Upper lobe of right lung (tissue), 1 donor: Measurements from ENCODE around the gene PICALM. TPM values are rescaled to one million over a fixed set of nuclear protein-coding genes. Genes with fewer than 3 reads are reported as not detected.

Experiments
- ATAC-seq: fragments of 200-7000 bp; cut with Tn5 transposase; one replicate; pipeline ENCODE4 v1.9.1; 2020; ENCODE audit warnings: mild to moderate bottlenecking, moderate library complexity
- DNase-seq: peaks from one replicate; pipeline ENCODE4 v3.0.0-alpha.2; 2020
- H3K27ac ChIP-seq: fragments of 200-600 bp; one replicate; pipeline ENCODE4 v1.8.0; 2022
- H3K27me3 ChIP-seq: fragments of 200-600 bp; one replicate; pipeline ENCODE4 v1.8.0; 2022; ENCODE audit warnings: mild to moderate bottlenecking
- H3K36me3 ChIP-seq: fragments of 200-600 bp; one replicate; pipeline ENCODE4 v1.8.0; 2022
- H3K4me1 ChIP-seq: fragments of 200-600 bp; one replicate; pipeline ENCODE4 v1.8.0; 2022
- H3K4me3 ChIP-seq: fragments of 200-600 bp; one replicate; pipeline ENCODE4 v1.8.0; 2022; ENCODE audit warnings: mild to moderate bottlenecking
- H3K9me3 ChIP-seq: fragments of 200-600 bp; one replicate; pipeline ENCODE4 v1.8.0; 2022
- intact Hi-C: fragments of 100-400 bp; cut with DNase I; formaldehyde crosslinking; loops from one replicate; pipeline ENCODE4 v1.11.0; 2022
- total RNA-seq: library from RNA; stranded (reverse); fragmentation: NEBNext Ultra II Directional; extraction: Animal tissue kit (Norgen Biotek cat#: 25700); gene quantifications from one replicate; pipeline ENCODE4 v1.2.1, GENCODE V29; 2021
- TF ChIP-seq, protein P1 (sequence below): fragments of 200-600 bp; IDR thresholded peaks from one replicate; pipeline ENCODE4 v1.8.0; 2022; ENCODE audit warnings: antibody characterized with exemption
- donor health status: DM: no; HTN: yes; CAD: no; lungs with severe emphysema.

PICALM gene
- total RNA-seq, 1 donor from 2014 or later = 193 TPM

DNA sequence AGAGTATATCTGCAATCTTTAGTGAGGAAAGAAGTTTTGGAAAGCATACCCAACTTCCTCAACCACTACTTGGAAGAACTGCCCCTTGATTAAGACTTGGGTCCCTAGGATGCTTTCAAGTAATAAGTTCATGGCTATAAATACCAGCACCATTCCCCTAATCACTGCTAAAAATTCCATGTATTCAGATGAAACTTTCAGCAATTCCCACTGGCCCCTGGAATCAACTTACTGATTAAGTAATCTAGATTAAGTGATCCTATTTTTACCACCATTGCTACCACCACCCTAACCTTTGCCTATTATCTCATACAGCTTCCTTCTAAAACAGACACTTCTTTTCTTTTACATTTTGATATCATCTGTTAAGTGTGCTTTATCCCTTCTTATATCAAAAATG, 10.5 kb downstream of the PICALM start:
- intact Hi-C loops = no loop called here
- peaks cover 55% of the 10 kb centered on the region for H3K4me1 ChIP-seq
- TF ChIP-seq, protein P1, sequence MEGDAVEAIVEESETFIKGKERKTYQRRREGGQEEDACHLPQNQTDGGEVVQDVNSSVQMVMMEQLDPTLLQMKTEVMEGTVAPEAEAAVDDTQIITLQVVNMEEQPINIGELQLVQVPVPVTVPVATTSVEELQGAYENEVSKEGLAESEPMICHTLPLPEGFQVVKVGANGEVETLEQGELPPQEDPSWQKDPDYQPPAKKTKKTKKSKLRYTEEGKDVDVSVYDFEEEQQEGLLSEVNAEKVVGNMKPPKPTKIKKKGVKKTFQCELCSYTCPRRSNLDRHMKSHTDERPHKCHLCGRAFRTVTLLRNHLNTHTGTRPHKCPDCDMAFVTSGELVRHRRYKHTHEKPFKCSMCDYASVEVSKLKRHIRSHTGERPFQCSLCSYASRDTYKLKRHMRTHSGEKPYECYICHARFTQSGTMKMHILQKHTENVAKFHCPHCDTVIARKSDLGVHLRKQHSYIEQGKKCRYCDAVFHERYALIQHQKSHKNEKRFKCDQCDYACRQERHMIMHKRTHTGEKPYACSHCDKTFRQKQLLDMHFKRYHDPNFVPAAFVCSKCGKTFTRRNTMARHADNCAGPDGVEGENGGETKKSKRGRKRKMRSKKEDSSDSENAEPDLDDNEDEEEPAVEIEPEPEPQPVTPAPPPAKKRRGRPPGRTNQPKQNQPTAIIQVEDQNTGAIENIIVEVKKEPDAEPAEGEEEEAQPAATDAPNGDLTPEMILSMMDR = no peak
- no peaks in the 10 kb centered on the region for H3K9me3 ChIP-seq
- DNase-seq (no peak), ATAC-seq (no peak)
- H3K4me3 ChIP-seq = no peak overlapping the region
- H3K27me3 ChIP-seq = no peaks in the 10 kb centered on the region
- no peaks in the 10 kb centered on the region for H3K36me3 ChIP-seq
- no peak overlapping the region for H3K27ac ChIP-seq

DNA sequence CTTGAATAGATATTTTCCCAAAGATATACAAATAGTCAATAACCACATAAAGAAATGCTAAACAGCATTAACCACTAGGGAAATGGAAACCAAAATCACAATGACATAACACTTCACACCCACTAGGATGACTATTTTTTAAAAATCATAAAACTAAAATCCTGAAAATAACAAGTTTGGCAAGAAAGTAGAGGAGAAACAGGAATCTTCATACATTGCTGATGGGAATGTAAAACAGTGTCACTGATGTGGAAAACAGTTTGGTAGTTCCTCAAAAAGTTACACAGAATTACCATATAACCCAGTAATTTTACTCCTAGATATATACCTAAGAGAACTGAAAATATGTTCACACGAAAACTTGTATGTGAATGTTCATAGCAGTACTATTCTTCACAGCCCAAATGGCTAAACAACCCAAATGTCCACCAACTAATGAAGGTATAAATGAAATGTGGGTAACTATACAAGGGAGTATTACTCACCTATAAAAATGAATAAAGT, 12.5 kb downstream of the PICALM start:
- H3K4me3 ChIP-seq = no peak overlapping the region
- intact Hi-C loops = no loop called here
- peaks cover 48% of the 10 kb centered on the region for H3K4me1 ChIP-seq
- H3K9me3 ChIP-seq = no peaks in the 10 kb centered on the region
- no peak for DNase-seq
- H3K36me3 ChIP-seq = no peaks in the 10 kb centered on the region
- H3K27ac ChIP-seq = no peak overlapping the region
- TF ChIP-seq, protein P1 = no peak
- ATAC-seq = no peak
- no peaks in the 10 kb centered on the region for H3K27me3 ChIP-seq

DNA sequence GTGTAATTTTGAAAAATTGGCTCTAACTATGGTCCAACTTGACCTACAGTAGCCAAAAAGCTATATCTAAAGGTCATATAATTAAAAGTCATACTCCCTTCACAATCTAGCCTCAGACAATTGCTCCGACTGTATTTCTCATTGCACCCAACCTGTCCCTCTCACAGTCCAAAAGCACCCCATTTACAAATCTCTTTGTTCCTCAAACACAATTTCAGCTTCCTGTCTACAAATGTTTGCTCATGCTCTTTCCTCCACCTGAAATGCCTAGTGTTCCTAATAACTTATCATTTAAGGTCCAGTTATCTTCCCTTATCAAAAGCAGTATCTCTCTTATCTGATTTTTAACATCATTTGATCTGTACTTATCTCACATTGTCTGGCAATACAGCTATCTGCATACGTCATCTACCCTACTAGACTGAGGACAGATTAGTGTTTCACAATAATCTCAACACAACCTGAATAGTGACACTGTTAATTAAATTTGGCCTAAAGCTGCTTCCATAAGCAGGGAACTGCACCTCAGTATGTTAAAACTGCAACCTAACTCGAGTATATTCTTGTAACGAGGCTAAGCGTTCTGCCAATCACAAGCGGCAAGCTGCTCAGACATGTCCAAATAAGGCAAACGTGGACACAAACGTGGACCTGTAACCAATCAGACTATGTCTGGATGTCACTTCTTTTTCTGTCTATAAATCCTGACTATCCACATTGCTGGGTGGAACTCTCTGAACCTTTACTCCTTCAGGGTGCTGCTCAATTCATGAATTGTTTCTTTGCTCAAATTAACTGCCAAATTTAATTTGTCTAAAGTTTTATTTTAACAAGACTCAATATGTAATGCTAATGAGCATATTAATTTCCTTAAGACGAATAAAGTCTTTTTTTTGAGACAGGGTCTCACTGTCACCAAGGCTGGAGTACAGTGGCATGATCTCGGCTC, 15.9 kb downstream of the PICALM start:
- peaks cover 37% of the 10 kb centered on the region for H3K4me1 ChIP-seq
- no peaks in the 10 kb centered on the region for H3K27me3 ChIP-seq
- no peak overlapping the region for H3K4me3 ChIP-seq
- H3K27ac ChIP-seq = no peak overlapping the region
- ATAC-seq = peak; percentile 50
- no peak for DNase-seq
- TF ChIP-seq, protein P1 = no peak
- intact Hi-C loops = no loop called here
- no peaks in the 10 kb centered on the region for H3K9me3 ChIP-seq
- no peaks in the 10 kb centered on the region for H3K36me3 ChIP-seq

DNA sequence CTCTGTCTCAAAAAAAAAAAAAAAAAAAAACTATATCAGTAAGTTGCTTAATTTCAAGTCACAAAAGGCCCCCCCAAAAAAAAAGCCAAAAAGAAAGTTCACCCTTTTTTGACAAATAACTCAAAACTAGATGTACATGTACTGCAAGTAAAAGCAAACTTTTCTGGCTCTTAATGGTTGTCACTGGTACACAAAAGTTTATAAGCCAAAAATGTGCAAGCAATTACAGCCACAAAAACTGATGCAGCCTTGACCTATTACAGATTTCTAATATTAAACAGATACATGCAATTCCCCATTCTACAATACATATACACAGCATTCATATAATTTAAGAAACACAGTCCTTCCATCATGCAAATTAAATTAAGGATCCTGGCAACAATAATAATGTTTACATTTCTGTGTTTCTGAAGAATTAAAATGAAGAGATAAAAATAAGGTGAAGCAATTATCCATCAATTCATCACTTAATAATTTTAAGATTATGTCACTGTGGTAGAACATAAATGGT, 18.6 kb downstream of the PICALM start:
- intact Hi-C loops = no loop called here
- TF ChIP-seq, protein P1 = no peak

DNA sequence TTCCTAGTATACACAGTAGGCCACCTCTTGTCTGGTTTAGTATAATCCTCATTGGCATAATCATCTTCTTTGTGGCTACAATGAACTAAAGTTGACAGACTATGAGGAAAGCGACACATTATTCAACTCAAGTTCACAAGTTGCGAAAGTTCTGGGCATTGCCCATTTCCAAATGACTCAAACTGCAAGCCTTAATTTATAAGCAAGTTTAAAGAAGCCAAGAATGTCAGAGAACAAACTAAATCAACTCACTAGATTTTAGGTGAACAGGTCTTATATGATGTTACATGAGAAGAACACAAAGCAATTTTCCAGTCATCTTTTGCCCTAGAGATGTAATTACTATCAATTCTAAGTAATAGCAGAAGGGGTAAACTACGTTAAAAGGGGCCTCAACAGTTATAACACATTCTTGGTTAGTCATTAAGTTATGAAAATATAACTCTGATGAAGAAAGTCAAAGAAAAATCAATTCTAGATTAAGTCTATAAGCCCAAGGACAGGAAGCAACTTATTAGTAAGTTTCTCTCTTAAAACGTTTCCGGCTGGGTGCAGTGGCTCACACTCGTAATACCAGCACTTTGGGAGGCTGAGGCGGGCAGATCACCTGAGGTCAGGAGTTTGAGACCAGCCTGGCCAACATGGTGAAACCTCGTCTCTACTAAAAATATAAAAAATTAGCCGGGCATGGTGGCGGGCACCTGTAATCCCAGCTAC, 21.5 kb downstream of the PICALM start:
- H3K27ac ChIP-seq = no peak overlapping the region
- no peak overlapping the region for H3K4me3 ChIP-seq
- intact Hi-C loops = loop anchor here (10.0 kb wide), 1 partner anchor 147 kb away; no protein-coding TSS in a partner anchor
- no peaks in the 10 kb centered on the region for H3K36me3 ChIP-seq
- H3K27me3 ChIP-seq = no peaks in the 10 kb centered on the region
- no peaks in the 10 kb centered on the region for H3K9me3 ChIP-seq
- peaks cover 70% of the 10 kb centered on the region for H3K4me1 ChIP-seq
- DNase-seq (no peak), ATAC-seq (peak; percentile 59)
- TF ChIP-seq, protein P1 = no peak

More for the DNA sequence above, 18.6 kb downstream of the PICALM start:
- Histone ChIP-seq H3K36me3 (no peaks in the 10 kb centered on the region), H3K4me3 (no peak overlapping the region), H3K4me1 (peaks cover 63% of the 10 kb centered on the region), H3K27me3 (no peaks in the 10 kb centered on the region), H3K9me3 (no peaks in the 10 kb centered on the region), H3K27ac (no peak overlapping the region)
- DNase-seq (no peak), ATAC-seq (no peak)
